HG02678 (cell line): ENCODE data around the gene PCYT1B.
"Not testable (repeated sequence)": the region's sequence is repeated elsewhere in the genome, so short reads cannot be mapped to it uniquely, and the experiment has no call there.

ENCODE experiments used
- ATAC-seq: cut with Tn5 transposase; IDR thresholded peaks from one replicate; pipeline ENCODE4 v1.9.1; 2021; ENCODE audit warnings: mild to moderate bottlenecking, moderate library complexity; ENCODE audit not compliant: unreplicated experiment

The PCYT1B gene

GRCh38 chrX:24646745-24647182 is 383 bp downstream of the PCYT1B start:
- ATAC-seq = peak; percentile 15

GRCh38 chrX:24646006-24646405 is 1.1 kb downstream of the PCYT1B start:
- no peak for ATAC-seq

- no peak for ATAC-seq
Observed at GRCh38 chrX:24643116-24643515, 4.0 kb downstream of the PCYT1B start.

- ATAC-seq = no peak
Observed at GRCh38 chrX:24629701-24630100, 17.4 kb downstream of the PCYT1B start.

- no peak for ATAC-seq
Observed at GRCh38 chrX:24619647-24620046, 27.5 kb downstream of the PCYT1B start.

- no peak for ATAC-seq
Observed at GRCh38 chrX:24610516-24610915, 36.6 kb downstream of the PCYT1B start.

- ATAC-seq = no peak
Observed at GRCh38 chrX:24607616-24608015, 39.5 kb downstream of the PCYT1B start.

GRCh38 chrX:24605941-24606340 is 41.2 kb downstream of the PCYT1B start:
- ATAC-seq = not testable (repeated sequence)

- ATAC-seq = no peak
Observed at GRCh38 chrX:24603191-24603590, 44.0 kb downstream of the PCYT1B start.

- ATAC-seq = no peak
Observed at GRCh38 chrX:24601858-24602257, 45.3 kb downstream of the PCYT1B start.

- ATAC-seq = no peak
Observed at GRCh38 chrX:24594501-24594900, 52.6 kb downstream of the PCYT1B start.

- no peak for ATAC-seq
Observed at GRCh38 chrX:24590111-24590510, 57.0 kb downstream of the PCYT1B start.

GRCh38 chrX:24577091-24577490 is 70.1 kb downstream of the PCYT1B start:
- ATAC-seq = no peak

- ATAC-seq = no peak
Observed at GRCh38 chrX:24575496-24575895, 71.7 kb downstream of the PCYT1B start.

GRCh38 chrX:24574743-24575142 is 72.4 kb downstream of the PCYT1B start:
- ATAC-seq = no peak

- no peak for ATAC-seq
Observed at GRCh38 chrX:24567169-24567568, 80.0 kb downstream of the PCYT1B start.

- ATAC-seq = no peak
Observed at GRCh38 chrX:24566240-24566639, 80.9 kb downstream of the PCYT1B start.

GRCh38 chrX:24563291-24564010 is 83.7 kb downstream of the PCYT1B start:
- no peak for ATAC-seq

GRCh38 chrX:24561121-24561520 is 86.0 kb downstream of the PCYT1B start:
- no peak for ATAC-seq

GRCh38 chrX:24553011-24553410 is 94.1 kb downstream of the PCYT1B start:
- no peak for ATAC-seq

- no peak for ATAC-seq
Observed at GRCh38 chrX:24550166-24550565, 97.0 kb downstream of the PCYT1B start.

GRCh38 chrX:24547961-24548360 is 99.2 kb downstream of the PCYT1B start:
- ATAC-seq = no peak

GRCh38 chrX:24542756-24543155 is 104.4 kb downstream of the PCYT1B start:
- no peak for ATAC-seq
